Hepatocyte (in vitro differentiated cells): ENCODE data around the gene LHX6. TPM values are rescaled to one million over a fixed set of nuclear protein-coding genes. Genes with fewer than 3 reads are reported as not detected.

Source experiments
- DNase-seq: peaks from one replicate; pipeline ENCODE4 v3.0.0-alpha.2; 2016; ENCODE audit warnings: low spot score
- H2AFZ ChIP-seq: fragments of 200-600 bp; sonication (generic); 2 replicates; pipeline ENCODE4 v1.6.0; 2016; ENCODE audit warnings: antibody characterized with exemption, mild to moderate bottlenecking
- H3K27ac ChIP-seq: fragments of 200-600 bp; sonication (generic); 2 replicates; pipeline ENCODE4 v1.5.1; 2016; ENCODE audit warnings: mild to moderate bottlenecking
- H3K27me3 ChIP-seq: fragments of 200-600 bp; sonication (generic); 2 replicates; pipeline ENCODE4 v1.6.1; 2016
- H3K36me3 ChIP-seq: fragments of 200-600 bp; sonication (generic); replicated peaks from 2 replicates; pipeline ENCODE4 v1.5.1; 2016; ENCODE audit warnings: low read depth; ENCODE audit not compliant: insufficient read depth
- H3K4me1 ChIP-seq: fragments of 200-600 bp; sonication (generic); 2 replicates; pipeline ENCODE4 v1.5.1; 2016; ENCODE audit warnings: mild to moderate bottlenecking, moderate library complexity; ENCODE audit not compliant: insufficient read depth
- H3K4me2 ChIP-seq: fragments of 200-600 bp; sonication (generic); 2 replicates; pipeline ENCODE4 v1.6.0; 2016
- H3K4me3 ChIP-seq: fragments of 200-600 bp; sonication (generic); 2 replicates; pipeline ENCODE4 v1.5.1; 2016; ENCODE audit warnings: mild to moderate bottlenecking
- H3K79me2 ChIP-seq: fragments of 200-600 bp; sonication (generic); 2 replicates; pipeline ENCODE4 v1.6.0; 2017; ENCODE audit warnings: mild to moderate bottlenecking
- H3K9me2 ChIP-seq: fragments of 200-600 bp; sonication (generic); replicated peaks from 2 replicates; pipeline ENCODE4 v1.6.0; 2017; ENCODE audit warnings: mild to moderate bottlenecking; ENCODE audit not compliant: insufficient read depth
- H3K9me3 ChIP-seq: fragments of 200-600 bp; sonication (generic); 2 replicates; pipeline ENCODE4 v1.5.1; 2016; ENCODE audit warnings: low read depth, mild to moderate bottlenecking
- H4K20me1 ChIP-seq: fragments of 200-600 bp; sonication (generic); 2 replicates; pipeline ENCODE4 v1.6.0; 2016; ENCODE audit warnings: mild to moderate bottlenecking; ENCODE audit not compliant: insufficient read depth, poor library complexity, severe bottlenecking
- EZH2 ChIP-seq: fragments of 200-600 bp; sonication (generic); IDR thresholded peaks from 2 replicates; pipeline ENCODE4 v1.6.1; 2016; ENCODE audit warnings: antibody characterized with exemption, mild to moderate bottlenecking, borderline replicate concordance
- EZH2phosphoT487 ChIP-seq: fragments of 200-600 bp; sonication (generic); IDR thresholded peaks from one replicate; pipeline ENCODE4 v1.6.1; 2018; ENCODE audit warnings: antibody characterized with exemption, mild to moderate bottlenecking, low read depth, moderate library complexity; ENCODE audit not compliant: unreplicated experiment, severe bottlenecking
- WGBS: methylation state at CpG from one replicate; pipeline ENCODE4 v1.1.6; 2016; ENCODE audit warnings: low lambda C conversion rate; ENCODE audit errors: missing lambda C conversion rate; 5-methylcytosine and 5-hydroxymethylcytosine counted together
- polyA plus RNA-seq: library from polyadenylated mRNA; unstranded; fragments of >200 nt; fragmentation: Nextera tagmentation; extraction: Ambion mirVana; gene quantifications from 2 replicates; pipeline ENCODE4 v1.2.1, GENCODE V29; 2016
- total RNA-seq: library from RNA; depleted of rRNA; stranded (reverse); fragments of >200 nt; gene quantifications from 2 replicates; pipeline ENCODE4 v1.2.3, GENCODE V29; 2014
- TF ChIP-seq, protein P1 (sequence below): fragments of 200-600 bp; sonication (generic); IDR thresholded peaks from 2 replicates; pipeline ENCODE4 v1.5.1; 2016; ENCODE audit warnings: antibody characterized with exemption, mild to moderate bottlenecking; ENCODE audit not compliant: poor library complexity

LHX6 gene
- total and polyA plus RNA-seq, 2 experiments from 2014 or later: 0.10 to 0.39 TPM

DNA sequence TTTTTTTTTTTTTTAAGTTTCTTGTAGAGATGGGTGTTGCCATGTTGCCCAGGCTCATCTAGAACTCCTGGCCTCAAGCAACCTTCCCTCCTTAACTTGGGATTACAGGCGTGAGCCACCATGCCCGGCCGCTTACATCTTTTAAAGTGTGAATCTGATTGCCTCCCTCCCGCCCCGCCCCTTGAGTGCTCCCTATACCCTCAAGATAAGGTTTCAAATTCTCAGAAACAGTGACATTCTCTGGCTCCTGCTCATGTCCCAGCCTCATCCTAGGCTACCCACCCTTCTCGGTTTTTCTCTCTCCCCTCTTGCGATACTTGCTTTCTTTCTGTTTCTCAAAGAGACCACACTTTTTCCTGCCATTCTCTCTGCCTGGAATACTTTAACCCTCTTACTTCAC is 56.6 kb downstream of the LHX6 start:
- no peak for DNase-seq
- WGBS: 87% methylated on average over 7 of the region's 7 CpGs
- Histone ChIP-seq H3K4me3 (no peak overlapping the region), H3K27ac (no peak overlapping the region), H3K4me1 (no peaks in the 10 kb centered on the region), H2AFZ (no peak overlapping the region), H3K9me2 (no peaks in the 10 kb centered on the region), H3K27me3 (no peaks in the 10 kb centered on the region), H3K79me2 (no peaks in the 10 kb centered on the region), H3K9me3 (no peaks in the 10 kb centered on the region), H3K36me3 (no peaks in the 10 kb centered on the region), H3K4me2 (no peak overlapping the region), H4K20me1 (no peaks in the 10 kb centered on the region)
- TF ChIP-seq, protein P1, sequence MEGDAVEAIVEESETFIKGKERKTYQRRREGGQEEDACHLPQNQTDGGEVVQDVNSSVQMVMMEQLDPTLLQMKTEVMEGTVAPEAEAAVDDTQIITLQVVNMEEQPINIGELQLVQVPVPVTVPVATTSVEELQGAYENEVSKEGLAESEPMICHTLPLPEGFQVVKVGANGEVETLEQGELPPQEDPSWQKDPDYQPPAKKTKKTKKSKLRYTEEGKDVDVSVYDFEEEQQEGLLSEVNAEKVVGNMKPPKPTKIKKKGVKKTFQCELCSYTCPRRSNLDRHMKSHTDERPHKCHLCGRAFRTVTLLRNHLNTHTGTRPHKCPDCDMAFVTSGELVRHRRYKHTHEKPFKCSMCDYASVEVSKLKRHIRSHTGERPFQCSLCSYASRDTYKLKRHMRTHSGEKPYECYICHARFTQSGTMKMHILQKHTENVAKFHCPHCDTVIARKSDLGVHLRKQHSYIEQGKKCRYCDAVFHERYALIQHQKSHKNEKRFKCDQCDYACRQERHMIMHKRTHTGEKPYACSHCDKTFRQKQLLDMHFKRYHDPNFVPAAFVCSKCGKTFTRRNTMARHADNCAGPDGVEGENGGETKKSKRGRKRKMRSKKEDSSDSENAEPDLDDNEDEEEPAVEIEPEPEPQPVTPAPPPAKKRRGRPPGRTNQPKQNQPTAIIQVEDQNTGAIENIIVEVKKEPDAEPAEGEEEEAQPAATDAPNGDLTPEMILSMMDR: no peak
- TF ChIP-seq EZH2phosphoT487: no peak

DNA sequence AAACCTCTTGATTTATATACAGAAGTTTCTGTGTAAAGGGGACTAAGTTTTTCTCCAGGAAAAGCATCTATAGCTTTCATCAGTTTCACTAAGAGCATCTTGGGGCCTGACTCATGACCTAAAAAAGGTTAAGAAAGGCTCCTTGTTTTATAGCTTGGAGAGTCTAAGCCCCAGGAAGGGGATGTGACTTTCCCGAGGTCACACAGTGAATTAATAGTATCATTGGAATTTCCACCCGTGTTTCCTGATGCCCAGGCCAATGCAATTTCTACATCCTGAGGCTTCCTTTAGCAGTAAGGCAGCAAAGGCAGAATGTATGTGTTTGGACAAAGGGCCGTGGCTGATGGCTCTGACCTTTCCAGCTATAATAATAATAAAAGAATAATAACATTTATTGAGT is 60.4 kb downstream of the LHX6 start:
- Histone ChIP-seq H3K79me2 (no peaks in the 10 kb centered on the region), H3K9me2 (no peaks in the 10 kb centered on the region), H3K4me3 (no peak overlapping the region), H4K20me1 (no peaks in the 10 kb centered on the region), H3K27me3 (no peaks in the 10 kb centered on the region), H3K4me2 (no peak overlapping the region), H3K36me3 (no peaks in the 10 kb centered on the region), H2AFZ (no peak overlapping the region), H3K4me1 (no peaks in the 10 kb centered on the region), H3K27ac (no peak overlapping the region), H3K9me3 (no peaks in the 10 kb centered on the region)
- WGBS: 72% methylated on average over 3 of the region's 3 CpGs
- DNase-seq: no peak
- TF ChIP-seq EZH2phosphoT487: no peak
- TF ChIP-seq EZH2: no peak
- TF ChIP-seq, protein P1: no peak

DNA sequence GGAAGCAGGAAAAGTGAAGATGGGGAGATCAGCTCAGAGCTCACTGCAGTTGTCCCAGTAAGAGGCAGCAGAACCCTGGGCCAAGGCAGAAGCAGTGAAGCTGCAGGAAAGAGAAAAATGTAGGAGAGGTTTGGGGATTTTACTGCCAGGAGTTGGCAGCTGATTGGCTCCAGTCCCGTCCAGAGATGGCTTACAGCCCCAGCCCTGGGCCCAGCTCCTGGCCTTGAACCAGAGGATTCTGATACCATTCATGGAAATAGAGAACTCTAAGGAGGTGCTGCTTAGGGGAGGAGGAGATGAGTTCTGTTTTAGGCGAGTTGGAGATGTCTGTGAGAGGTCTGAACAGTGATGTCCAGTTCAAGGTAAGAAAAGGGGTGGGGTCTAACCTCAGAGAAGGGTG is 64.5 kb downstream of the LHX6 start:
- Histone ChIP-seq H2AFZ (no peak overlapping the region), H3K4me2 (no peak overlapping the region), H3K27ac (no peak overlapping the region), H3K79me2 (peaks cover 2% of the 10 kb centered on the region), H3K4me1 (no peaks in the 10 kb centered on the region), H3K36me3 (no peaks in the 10 kb centered on the region), H3K9me3 (no peaks in the 10 kb centered on the region), H4K20me1 (no peaks in the 10 kb centered on the region), H3K9me2 (no peaks in the 10 kb centered on the region), H3K27me3 (no peaks in the 10 kb centered on the region), H3K4me3 (no peak overlapping the region)
- no peak for DNase-seq
- WGBS: 32% methylated on average over 2 of the region's 2 CpGs
- TF ChIP-seq EZH2phosphoT487: no peak
- TF ChIP-seq, protein P1: no peak
- TF ChIP-seq EZH2: no peak

DNA sequence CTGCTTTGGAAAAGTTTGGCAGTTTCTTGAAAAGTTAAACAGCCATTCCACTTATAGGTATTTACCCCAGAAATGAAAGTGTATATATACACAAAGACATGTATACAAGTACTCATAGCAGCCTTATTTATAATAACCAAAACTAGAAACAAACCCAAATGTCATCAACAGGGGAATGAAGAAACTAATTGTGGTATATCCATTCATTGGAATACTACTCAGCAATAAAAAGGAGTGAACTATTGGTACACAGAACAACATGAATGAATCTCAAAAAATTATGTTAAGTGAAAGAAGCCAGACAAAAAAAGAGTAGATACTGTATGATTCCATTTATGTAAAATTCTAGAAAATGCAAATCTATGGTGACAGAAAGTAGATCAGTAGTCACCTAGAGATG is 66.3 kb downstream of the LHX6 start:
- H3K27ac ChIP-seq: no peak overlapping the region
- TF ChIP-seq EZH2phosphoT487 (no peak), EZH2 (no peak)
- TF ChIP-seq, protein P1: no peak
- no peak for DNase-seq
- H3K36me3 ChIP-seq: no peaks in the 10 kb centered on the region
- H3K4me2 ChIP-seq: no peak overlapping the region
- H3K9me3 ChIP-seq: no peaks in the 10 kb centered on the region
- no peaks in the 10 kb centered on the region for H3K27me3 ChIP-seq
- no peak overlapping the region for H3K4me3 ChIP-seq
- H3K4me1 ChIP-seq: peaks cover 9% of the 10 kb centered on the region
- no peaks in the 10 kb centered on the region for H3K9me2 ChIP-seq
- H3K79me2 ChIP-seq: peaks cover 21% of the 10 kb centered on the region
- H2AFZ ChIP-seq: no peak overlapping the region
- H4K20me1 ChIP-seq: peaks cover 6% of the 10 kb centered on the region
